Measurements from ENCODE around the gene C16orf74.

Gene C16orf74

DNA sequence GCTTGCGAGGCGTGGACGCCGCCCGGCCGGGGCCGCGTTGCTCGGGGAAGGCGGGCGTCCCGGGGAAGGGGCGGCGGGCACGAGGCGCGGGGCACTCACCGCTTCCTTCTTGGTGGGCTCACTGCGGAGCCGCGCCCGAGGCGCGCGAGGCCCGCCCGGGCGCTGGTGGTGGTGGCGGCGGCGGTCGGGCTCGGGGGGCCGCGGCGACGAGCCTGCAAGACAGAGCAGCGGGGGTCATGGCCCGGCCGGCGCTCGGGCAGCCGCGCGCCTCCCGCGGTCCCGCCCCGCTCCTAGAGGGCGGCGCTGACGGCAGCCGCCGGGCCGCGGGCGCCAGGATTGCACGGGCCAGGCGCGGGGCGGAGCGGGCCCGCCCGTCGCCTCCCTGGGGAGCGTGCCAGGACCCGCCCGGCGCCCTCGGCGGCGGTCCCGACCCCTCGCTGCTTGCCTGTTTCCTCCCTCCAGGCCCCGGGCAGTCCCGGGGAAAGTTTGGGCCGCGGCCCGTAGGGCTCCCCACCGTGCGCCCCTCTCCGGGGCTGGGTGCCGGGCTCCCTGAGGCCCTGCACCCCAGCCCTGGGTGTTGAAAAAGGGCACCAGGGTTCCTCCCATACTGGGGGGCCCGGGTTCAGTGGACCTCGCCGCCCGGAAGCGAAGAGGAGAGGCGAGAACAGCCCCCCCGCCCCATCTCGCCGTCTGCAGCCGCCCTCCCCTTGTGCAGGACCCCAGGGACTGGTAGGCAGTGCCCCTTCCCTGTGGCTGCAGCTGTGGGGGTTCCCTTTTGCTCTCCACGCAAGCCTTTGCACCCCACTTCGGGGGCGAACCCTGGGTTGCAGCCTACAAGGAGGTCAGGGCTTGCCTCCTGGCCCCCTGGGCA lies at the start of gene C16orf74:
C16orf74 (minus strand) TSS at position 270 of the 871 bp plus-strand sequence. CDS start 15,879 bp downstream, outside the sequence.
- H3K4me1 ChIP-seq = peaks cover 0 to 29% (median 18%) of the 10 kb centered on the region in 4 donors
- no peak for DNase-seq
- no peaks in the 10 kb centered on the region for H3K9me3 ChIP-seq
- no peak within 1 kb of the TSS for H3K27ac ChIP-seq
- TF ChIP-seq, protein P1, sequence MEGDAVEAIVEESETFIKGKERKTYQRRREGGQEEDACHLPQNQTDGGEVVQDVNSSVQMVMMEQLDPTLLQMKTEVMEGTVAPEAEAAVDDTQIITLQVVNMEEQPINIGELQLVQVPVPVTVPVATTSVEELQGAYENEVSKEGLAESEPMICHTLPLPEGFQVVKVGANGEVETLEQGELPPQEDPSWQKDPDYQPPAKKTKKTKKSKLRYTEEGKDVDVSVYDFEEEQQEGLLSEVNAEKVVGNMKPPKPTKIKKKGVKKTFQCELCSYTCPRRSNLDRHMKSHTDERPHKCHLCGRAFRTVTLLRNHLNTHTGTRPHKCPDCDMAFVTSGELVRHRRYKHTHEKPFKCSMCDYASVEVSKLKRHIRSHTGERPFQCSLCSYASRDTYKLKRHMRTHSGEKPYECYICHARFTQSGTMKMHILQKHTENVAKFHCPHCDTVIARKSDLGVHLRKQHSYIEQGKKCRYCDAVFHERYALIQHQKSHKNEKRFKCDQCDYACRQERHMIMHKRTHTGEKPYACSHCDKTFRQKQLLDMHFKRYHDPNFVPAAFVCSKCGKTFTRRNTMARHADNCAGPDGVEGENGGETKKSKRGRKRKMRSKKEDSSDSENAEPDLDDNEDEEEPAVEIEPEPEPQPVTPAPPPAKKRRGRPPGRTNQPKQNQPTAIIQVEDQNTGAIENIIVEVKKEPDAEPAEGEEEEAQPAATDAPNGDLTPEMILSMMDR (IDR thresholded peaks at IDR 0.05) = no peak
- peak within 1 kb of the TSS; percentile 45 to 59 for H3K4me3 ChIP-seq
- peaks cover 0 to 85% of the 10 kb centered on the region in 2 donors for H3K27me3 ChIP-seq
- intact Hi-C loops (cut with DNase I; ENCODE audit: low total_unique reads) = no loop called here
- no peaks in the 10 kb centered on the region for H3K36me3 ChIP-seq

DNA sequence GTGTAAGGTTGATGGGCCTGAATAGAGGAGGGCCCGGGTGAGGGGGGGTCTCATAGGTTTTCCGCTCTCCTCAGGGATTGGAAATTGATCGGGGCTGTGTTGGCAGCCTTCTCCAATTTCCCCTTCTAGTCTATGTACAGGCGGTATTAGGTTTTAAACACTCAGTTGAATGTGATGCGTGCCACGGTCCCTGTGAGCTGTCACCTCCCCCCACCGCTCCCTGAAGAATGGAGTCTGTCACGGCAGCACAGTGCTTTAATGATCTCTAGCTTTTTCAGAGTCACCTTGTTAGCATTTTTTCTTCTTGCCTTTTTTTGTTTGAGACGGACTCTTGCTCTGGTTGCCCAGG lies 49.4 kb upstream of the C16orf74 start:
- Histone ChIP-seq H3K4me1 (peaks cover 0 to 34% (median 22%) of the 10 kb centered on the region in 4 donors), H3K9me3 (no peaks in the 10 kb centered on the region), H3K36me3 (peaks cover 29 to 54% (median 39%) of the 10 kb centered on the region in 3 donors), H3K27me3 (no peaks in the 10 kb centered on the region), H3K4me3 (peak overlapping the region; percentile 89 to 93), H3K27ac (peak overlapping the region; percentile 79 to 86)
- no peak for DNase-seq
- intact Hi-C loops (cut with DNase I; ENCODE audit: low total_unique reads) = no loop called here
- TF ChIP-seq, protein P1 (IDR thresholded peaks at IDR 0.05) = no peak

DNA sequence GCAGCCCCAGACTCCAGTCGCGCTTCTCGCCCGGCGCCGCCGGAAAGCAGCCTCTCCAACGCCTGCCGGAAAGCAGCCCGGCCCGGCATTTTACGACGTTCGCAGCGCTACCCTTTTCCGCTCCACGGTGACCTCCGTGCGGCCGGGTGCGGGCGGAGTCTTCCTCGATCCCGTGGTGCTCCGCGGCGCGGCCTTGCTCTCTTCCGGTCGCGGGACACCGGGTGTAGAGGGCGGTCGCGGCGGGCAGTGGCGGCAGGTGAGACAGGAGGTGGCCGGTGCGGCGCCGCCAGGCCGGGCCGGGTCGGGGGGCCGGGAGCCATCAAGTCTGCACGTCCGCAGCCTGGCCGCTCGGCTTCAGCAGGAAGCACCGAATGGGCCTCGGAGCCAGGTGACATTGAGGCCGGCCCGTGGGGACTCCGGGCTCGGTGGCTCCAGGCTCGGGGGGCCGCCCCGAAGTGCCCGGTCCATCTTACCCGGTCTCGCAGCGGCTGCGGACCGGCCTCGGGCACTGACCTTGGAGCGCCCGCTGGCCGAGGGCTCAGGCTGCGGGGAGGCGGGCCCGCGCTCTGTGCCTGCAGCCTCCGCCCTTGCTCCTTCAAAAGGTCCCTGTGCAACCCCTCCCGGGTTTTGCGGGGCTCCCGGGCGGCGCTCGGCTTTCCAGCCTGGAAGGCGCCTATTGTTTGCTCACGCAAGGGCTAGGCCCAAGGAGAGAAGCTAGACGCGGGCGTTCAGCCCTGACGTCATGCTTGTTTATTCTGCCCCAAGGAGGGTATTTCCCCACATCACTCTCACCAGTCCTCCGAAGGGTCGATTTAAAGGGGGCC lies 48.8 kb upstream of the C16orf74 start, which contains the start of the genes COX4I1 and EMC8:
COX4I1 (plus strand) TSS at position 199 of the 824 bp plus-strand sequence. CDS start 1,511 bp downstream, outside the sequence.
EMC8 (minus strand) TSS at position 48 of the 824 bp plus-strand sequence. CDS start 249 bp downstream, outside the sequence.
- Histone ChIP-seq H3K36me3 (peaks cover 23 to 54% (median 39%) of the 10 kb centered on the region in 3 donors), H3K4me3 (peak within 1 kb of the TSS; percentile 89 to 93), H3K27ac (peak within 1 kb of the TSS; percentile 79 to 86), H3K4me1 (peaks cover 0 to 34% (median 22%) of the 10 kb centered on the region in 4 donors), H3K27me3 (no peaks in the 10 kb centered on the region), H3K9me3 (no peaks in the 10 kb centered on the region)
- TF ChIP-seq, protein P1 (IDR thresholded peaks at IDR 0.05) = no peak
- DNase-seq = peak; percentile 90 to 97
- intact Hi-C loops (cut with DNase I; ENCODE audit: low total_unique reads) = no loop called here

DNA sequence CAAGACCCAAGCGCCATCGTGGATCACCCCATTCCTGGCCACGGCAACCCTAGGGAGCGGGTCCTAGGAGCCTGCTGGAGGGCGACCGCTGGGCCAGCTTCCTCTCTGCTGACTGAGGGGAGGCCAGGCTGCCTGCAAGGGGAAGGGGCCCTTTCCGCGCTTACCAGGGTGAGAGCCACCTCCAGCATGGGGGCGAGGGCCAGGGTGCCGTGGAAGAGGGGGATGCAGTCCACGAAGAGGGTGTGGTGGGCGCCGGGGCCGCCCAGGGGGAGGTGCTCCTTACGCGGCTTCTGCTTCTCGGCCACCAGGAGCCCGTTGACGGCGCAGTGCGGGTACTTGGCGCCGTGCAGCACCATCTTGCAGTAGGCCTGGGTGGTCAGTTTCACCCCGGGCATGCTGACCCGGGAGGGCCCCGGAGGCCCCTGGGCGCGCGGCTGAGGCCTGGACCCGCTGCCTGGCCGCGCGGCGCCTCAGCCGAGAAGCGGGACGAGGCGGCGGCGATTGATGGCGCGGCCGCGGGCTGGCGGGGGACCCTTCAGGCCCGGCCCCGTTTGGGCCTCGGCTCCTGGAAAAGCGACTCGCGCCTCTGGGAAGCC lies 48.1 kb upstream of the C16orf74 start:
- intact Hi-C loops (cut with DNase I; ENCODE audit: low total_unique reads) = no loop called here
- peaks cover 0 to 34% (median 22%) of the 10 kb centered on the region in 4 donors for H3K4me1 ChIP-seq
- TF ChIP-seq, protein P1 (IDR thresholded peaks at IDR 0.05) = no peak
- peak overlapping the region; percentile 89 to 93 for H3K4me3 ChIP-seq
- H3K27me3 ChIP-seq = no peaks in the 10 kb centered on the region
- peaks cover 21 to 51% (median 36%) of the 10 kb centered on the region in 3 donors for H3K36me3 ChIP-seq
- H3K9me3 ChIP-seq = no peaks in the 10 kb centered on the region
- peak overlapping the region; percentile 79 to 86 for H3K27ac ChIP-seq
- DNase-seq = no peak

DNA sequence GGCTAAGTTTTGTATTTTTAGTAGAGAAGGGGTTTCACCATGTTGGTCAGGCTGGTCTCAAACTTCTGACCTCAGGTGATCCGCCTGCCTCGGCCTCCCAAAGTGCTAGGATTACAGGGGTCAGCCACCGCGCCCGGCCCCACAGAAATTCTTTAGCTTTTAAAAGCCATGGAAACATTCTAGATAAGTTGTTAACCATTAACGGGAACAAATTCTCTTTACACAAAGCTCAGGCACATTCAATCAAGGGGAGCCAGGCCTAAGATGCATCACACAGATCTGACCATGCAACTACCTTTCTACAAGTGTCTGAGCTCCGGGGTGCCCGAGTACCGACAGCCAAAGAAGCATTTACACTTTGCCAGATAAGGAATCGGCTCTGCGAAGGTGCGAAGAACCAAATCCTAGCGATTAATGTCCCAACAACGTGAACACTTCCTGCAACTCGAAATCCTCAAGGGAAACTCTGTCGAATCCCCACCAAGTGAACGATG lies 47.4 kb upstream of the C16orf74 start:
- Histone ChIP-seq H3K4me1 (peaks cover 0 to 34% (median 22%) of the 10 kb centered on the region in 4 donors), H3K27ac (peak overlapping the region in 1 of 2 donors; percentile 86)
- no peak for DNase-seq

More for the DNA sequence above, 47.4 kb upstream of the C16orf74 start:
- Histone ChIP-seq H3K4me3 (peak overlapping the region; percentile 89 to 93), H3K9me3 (no peaks in the 10 kb centered on the region), H3K27me3 (no peaks in the 10 kb centered on the region), H3K36me3 (peaks cover 17 to 48% (median 31%) of the 10 kb centered on the region in 3 donors)
- TF ChIP-seq, protein P1 (IDR thresholded peaks at IDR 0.05) = no peak
- intact Hi-C loops (cut with DNase I; ENCODE audit: low total_unique reads) = no loop called here

All from tibial artery (tissue), 4 donors.